ENCODE measurements around the gene NAGLU. TPM values are rescaled to one million over a fixed set of nuclear protein-coding genes. Genes with fewer than 3 reads are reported as not detected.

Gene NAGLU
- total RNA-seq, 5 donors from 2014 or later (not counting 1 experiment from before 2014, with no cell fraction given), result 13.2 to 35.1 (median 28.8) TPM

DNA sequence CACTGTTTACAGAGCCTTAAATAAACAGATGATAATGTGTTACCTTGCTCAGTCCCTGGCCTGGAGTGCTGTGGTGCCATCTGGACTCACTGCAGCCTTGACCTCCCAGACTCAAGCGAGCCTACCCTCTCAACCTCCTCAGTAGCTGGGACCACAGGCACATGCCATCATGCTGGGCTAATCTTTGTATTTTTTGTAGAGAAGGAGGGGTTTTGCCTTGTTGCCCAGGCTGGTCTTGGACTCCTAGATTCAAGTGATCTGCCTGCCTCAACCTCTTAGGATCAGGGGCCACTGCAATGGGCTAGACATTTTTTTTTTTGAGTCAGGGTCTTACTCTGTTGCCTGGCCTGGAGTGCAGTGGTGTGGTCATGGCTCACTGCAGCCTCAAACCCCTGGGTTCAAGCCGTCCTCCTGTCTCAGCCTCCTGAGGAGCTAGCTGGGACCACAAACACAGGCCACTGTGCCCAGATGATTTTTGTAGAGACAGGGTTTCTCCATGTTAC lies 5.0 kb upstream of the NAGLU start:
- DNase-seq (no peak), ATAC-seq (replicated peaks in 1 of 4) (no peak)
- H3K9me3 Mint-ChIP-seq, result no peaks in the 10 kb centered on the region
- H3K27ac ChIP-seq (ENCODE audit: low read length), result peak overlapping the region; percentile 62
- peak overlapping the region in 2 of 3 donors; percentile 77 for H3K4me3 Mint-ChIP-seq
- ChIA-PET CTCF (interaction anchor here (0.7 to 1.5 kb wide), 2 partner anchors 11 to 128 kb away, joined by 3 to 4 read pairs; no protein-coding TSS in a partner anchor), POLR2A (no interaction called here)
- peaks cover 24 to 57% of the 10 kb centered on the region in 2 experiments for H3K4me1 ChIP-seq (ENCODE audit: control insufficient read depth in 1 of 2, extremely low read depth in 1 of 2, insufficient read depth in 2 of 2, low read length in 2 of 2)
- 100% methylated on average over 1 of the region's 2 CpGs for WGBS (ENCODE audit: insufficient coverage)
- peaks cover 41 to 46% (median 42%) of the 10 kb centered on the region in 3 donors for H3K4me1 Mint-ChIP-seq
- peak overlapping the region; percentile 76 to 93 for H3K27ac Mint-ChIP-seq
- H3K27me3 ChIP-seq (replicated peaks in 1 of 2; ENCODE audit: control insufficient read depth in 2 of 2, extremely low read depth in 1 of 2, insufficient read depth in 2 of 2, low read length in 1 of 2), result peaks cover 0 to 4% of the 10 kb centered on the region in 2 experiments
- no peaks in the 10 kb centered on the region for H3K9me3 ChIP-seq
- no peaks in the 10 kb centered on the region for H3K36me3 Mint-ChIP-seq
- H3K4me3 ChIP-seq (ENCODE audit: control insufficient read depth in 1 of 2, extremely low read depth in 1 of 2, low read length in 1 of 2), result no peak overlapping the region
- H3K36me3 ChIP-seq (ENCODE audit: control insufficient read depth in 2 of 2, extremely low read depth in 1 of 2, insufficient read depth in 1 of 2, low read length in 1 of 2), result no peaks in the 10 kb centered on the region
- no peaks in the 10 kb centered on the region for H3K27me3 Mint-ChIP-seq

- peak overlapping the region; percentile 47 to 53 for H3K4me3 ChIP-seq (ENCODE audit: control insufficient read depth in 1 of 2, extremely low read depth in 1 of 2, low read length in 1 of 2)
- no peaks in the 10 kb centered on the region for H3K36me3 Mint-ChIP-seq
- H3K4me1 ChIP-seq (ENCODE audit: control insufficient read depth in 1 of 2, extremely low read depth in 1 of 2, insufficient read depth in 2 of 2, low read length in 2 of 2), result peaks cover 24 to 60% of the 10 kb centered on the region in 2 experiments
- no peaks in the 10 kb centered on the region for H3K36me3 ChIP-seq (ENCODE audit: control insufficient read depth in 2 of 2, extremely low read depth in 1 of 2, insufficient read depth in 1 of 2, low read length in 1 of 2)
- 16% methylated on average over 47 of the region's 60 CpGs for WGBS (ENCODE audit: insufficient coverage)
- ATAC-seq (replicated peaks in 1 of 4) (peak; percentile 31 to 44 (median 41)), DNase-seq (peak in 22 of 35 experiments; percentile 26 to 75 (median 38))
- ChIA-PET CTCF (interaction anchor here (1.2 to 1.5 kb wide), 2 partner anchors 11 to 102 kb away, joined by 3 to 4 read pairs; no protein-coding TSS in a partner anchor), POLR2A (interaction anchor here in 1 of 2 donors (0.6 kb wide), 1 partner anchor 283 kb away, joined by 4 read pairs; no protein-coding TSS in a partner anchor)
- no peaks in the 10 kb centered on the region for H3K27me3 Mint-ChIP-seq
- no peaks in the 10 kb centered on the region for H3K9me3 Mint-ChIP-seq
- H3K27ac ChIP-seq (ENCODE audit: low read length), result peak overlapping the region; percentile 62
- peak overlapping the region; percentile 76 to 93 for H3K27ac Mint-ChIP-seq
- no peaks in the 10 kb centered on the region for H3K9me3 ChIP-seq
- no peaks in the 10 kb centered on the region for H3K27me3 ChIP-seq (replicated peaks in 1 of 2; ENCODE audit: control insufficient read depth in 2 of 2, extremely low read depth in 1 of 2, insufficient read depth in 2 of 2, low read length in 1 of 2)
- peaks cover 43 to 48% (median 44%) of the 10 kb centered on the region in 3 donors for H3K4me1 Mint-ChIP-seq
- peak overlapping the region; percentile 77 to 80 (median 77) for H3K4me3 Mint-ChIP-seq
These were observed 4.3 kb upstream of the NAGLU start for GRCh38 chr17:42531455-42532354.

- Mint-ChIP-seq H3K36me3 (peaks cover 6% of the 10 kb centered on the region), H3K27ac (peak overlapping the region; percentile 62 to 75), H3K4me3 (peak overlapping the region; percentile 73 to 82 (median 79)), H3K27me3 (no peaks in the 10 kb centered on the region), H3K4me1 (peaks cover 35 to 45% (median 45%) of the 10 kb centered on the region in 3 donors), H3K9me3 (no peaks in the 10 kb centered on the region)
- no peak for DNase-seq
- no peak for ATAC-seq (replicated peaks in 1 of 4)
- Histone ChIP-seq H3K36me3 (ENCODE audit: control insufficient read depth in 2 of 2, extremely low read depth in 1 of 2, insufficient read depth in 1 of 2, low read length in 1 of 2) (peaks cover 0 to 4% of the 10 kb centered on the region in 2 donors), H3K4me3 (ENCODE audit: control insufficient read depth in 1 of 2, extremely low read depth in 1 of 2, low read length in 1 of 2) (peak overlapping the region; percentile 54 to 67), H3K9me3 (no peaks in the 10 kb centered on the region), H3K4me1 (ENCODE audit: control insufficient read depth in 1 of 2, extremely low read depth in 1 of 2, insufficient read depth in 2 of 2, low read length in 2 of 2) (peaks cover 14 to 48% of the 10 kb centered on the region in 2 experiments), H3K27ac (ENCODE audit: low read length) (peak overlapping the region; percentile 70), H3K27me3 (replicated peaks in 1 of 2; ENCODE audit: control insufficient read depth in 2 of 2, extremely low read depth in 1 of 2, insufficient read depth in 2 of 2, low read length in 1 of 2) (no peaks in the 10 kb centered on the region)
- WGBS (ENCODE audit: insufficient coverage), result 57% methylated on average over 24 of the region's 26 CpGs
- CTCF ChIA-PET, result interaction anchor here (0.6 kb wide), 3 partner anchors 122 to 572 kb away, joined by 3 to 4 read pairs (median 3); no protein-coding TSS in a partner anchor
- POLR2A ChIA-PET, result interaction anchor here in 1 of 2 donors (1.0 kb wide), 1 partner anchor 147 kb away, joined by 4 read pairs; the partner anchor contains the start of gene STAT3
These were observed 640 bp upstream of the NAGLU start for GRCh38 chr17:42535155-42536047.

GRCh38 chr17:42536372-42537155 lies 523 bp downstream of the NAGLU start:
- Mint-ChIP-seq H3K27me3 (no peaks in the 10 kb centered on the region), H3K27ac (peak overlapping the region; percentile 63 to 79), H3K9me3 (no peaks in the 10 kb centered on the region), H3K4me1 (peaks cover 35 to 45% (median 45%) of the 10 kb centered on the region in 3 donors), H3K4me3 (peak overlapping the region; percentile 79 to 83 (median 81)), H3K36me3 (peaks cover 6% of the 10 kb centered on the region)
- Histone ChIP-seq H3K4me3 (ENCODE audit: control insufficient read depth in 1 of 2, extremely low read depth in 1 of 2, low read length in 1 of 2) (peak overlapping the region; percentile 59 to 67), H3K27ac (ENCODE audit: low read length) (no peak overlapping the region), H3K36me3 (ENCODE audit: control insufficient read depth in 2 of 2, extremely low read depth in 1 of 2, insufficient read depth in 1 of 2, low read length in 1 of 2) (peaks cover 0 to 4% of the 10 kb centered on the region in 2 donors), H3K9me3 (no peaks in the 10 kb centered on the region), H3K4me1 (ENCODE audit: control insufficient read depth in 1 of 2, extremely low read depth in 1 of 2, insufficient read depth in 2 of 2, low read length in 2 of 2) (peaks cover 13 to 48% of the 10 kb centered on the region in 2 experiments), H3K27me3 (replicated peaks in 1 of 2; ENCODE audit: control insufficient read depth in 2 of 2, extremely low read depth in 1 of 2, insufficient read depth in 2 of 2, low read length in 1 of 2) (no peaks in the 10 kb centered on the region)
- peak in 29 of 35 experiments; percentile 19 to 73 (median 47) for DNase-seq
- under 1% methylated on average over 58 of the region's 65 CpGs for WGBS (ENCODE audit: insufficient coverage)
- CTCF ChIA-PET, result interaction anchor here in 1 of 2 donors (0.6 kb wide), 1 partner anchor 262 kb away, joined by 3 read pairs; no protein-coding TSS in a partner anchor
- ATAC-seq (replicated peaks in 1 of 4), result peak; percentile 65 to 74 (median 70)
- POLR2A ChIA-PET, result interaction anchor here in 1 of 2 donors (0.5 to 1.0 kb wide), 2 partner anchors 148 to 217 kb away, joined by 4 to 5 read pairs; partner anchors contain the start of gene STAT3

DNA sequence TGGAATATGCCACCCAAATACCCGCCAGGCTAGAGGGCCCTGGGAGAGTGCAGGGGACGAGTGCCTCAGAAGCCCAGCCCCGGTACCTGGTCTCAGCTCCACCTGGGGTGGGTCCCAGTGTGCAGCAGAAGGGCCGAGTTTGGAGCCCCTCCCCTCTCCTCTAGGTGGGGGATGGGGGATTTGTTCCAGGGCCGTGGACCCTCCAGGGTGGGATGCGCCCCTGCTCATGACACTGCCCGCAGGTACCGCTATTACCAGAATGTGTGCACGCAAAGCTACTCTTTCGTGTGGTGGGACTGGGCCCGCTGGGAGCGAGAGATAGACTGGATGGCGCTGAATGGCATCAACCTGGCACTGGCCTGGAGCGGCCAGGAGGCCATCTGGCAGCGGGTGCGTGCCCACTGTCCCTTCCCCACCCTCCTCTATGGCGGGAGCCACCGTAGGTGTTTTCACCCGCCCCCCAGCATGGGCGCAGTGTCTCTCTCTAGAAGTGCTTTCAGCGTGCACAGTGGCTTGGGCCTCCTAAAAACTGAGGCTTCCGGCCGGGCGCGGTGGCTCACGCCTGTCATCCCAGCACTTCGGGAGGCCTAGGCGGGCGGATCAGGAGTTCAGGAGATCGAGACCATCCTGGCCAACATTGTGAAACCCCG lies 1.2 kb downstream of the NAGLU start:
- H3K27me3 ChIP-seq (replicated peaks in 1 of 2; ENCODE audit: control insufficient read depth in 2 of 2, extremely low read depth in 1 of 2, insufficient read depth in 2 of 2, low read length in 1 of 2), result no peaks in the 10 kb centered on the region
- no peak for ATAC-seq (replicated peaks in 1 of 4)
- H3K27ac ChIP-seq (ENCODE audit: low read length), result no peak overlapping the region
- H3K4me3 ChIP-seq (ENCODE audit: control insufficient read depth in 1 of 2, extremely low read depth in 1 of 2, low read length in 1 of 2), result peak overlapping the region; percentile 59 to 67
- H3K27me3 Mint-ChIP-seq, result no peaks in the 10 kb centered on the region
- CTCF ChIA-PET, result no interaction called here
- DNase-seq, result peak in 1 of 35 experiments; percentile 16
- WGBS (ENCODE audit: insufficient coverage), result 96% methylated on average over 21 of the region's 31 CpGs
- peaks cover 0 to 4% of the 10 kb centered on the region in 2 donors for H3K36me3 ChIP-seq (ENCODE audit: control insufficient read depth in 2 of 2, extremely low read depth in 1 of 2, insufficient read depth in 1 of 2, low read length in 1 of 2)
- POLR2A ChIA-PET, result interaction anchor here in 1 of 2 donors (0.5 kb wide), 1 partner anchor 218 kb away, joined by 5 read pairs; no protein-coding TSS in a partner anchor
- H3K4me3 Mint-ChIP-seq, result peak overlapping the region; percentile 79 to 83 (median 81)
- H3K27ac Mint-ChIP-seq, result peak overlapping the region in 1 of 2 donors; percentile 79
- H3K36me3 Mint-ChIP-seq, result peaks cover 6% of the 10 kb centered on the region
- H3K4me1 Mint-ChIP-seq, result peaks cover 35 to 44% (median 43%) of the 10 kb centered on the region in 3 donors
- H3K4me1 ChIP-seq (ENCODE audit: control insufficient read depth in 1 of 2, extremely low read depth in 1 of 2, insufficient read depth in 2 of 2, low read length in 2 of 2), result peaks cover 10 to 47% of the 10 kb centered on the region in 2 experiments
- no peaks in the 10 kb centered on the region for H3K9me3 Mint-ChIP-seq
- no peaks in the 10 kb centered on the region for H3K9me3 ChIP-seq
